ENCODE data around the gene SMIM22. TPM values are rescaled to one million over a fixed set of nuclear protein-coding genes. Genes with fewer than 3 reads are reported as not detected.

SMIM22 gene
- total RNA-seq, 2 experiments from 2014 or later = not detected

DNA sequence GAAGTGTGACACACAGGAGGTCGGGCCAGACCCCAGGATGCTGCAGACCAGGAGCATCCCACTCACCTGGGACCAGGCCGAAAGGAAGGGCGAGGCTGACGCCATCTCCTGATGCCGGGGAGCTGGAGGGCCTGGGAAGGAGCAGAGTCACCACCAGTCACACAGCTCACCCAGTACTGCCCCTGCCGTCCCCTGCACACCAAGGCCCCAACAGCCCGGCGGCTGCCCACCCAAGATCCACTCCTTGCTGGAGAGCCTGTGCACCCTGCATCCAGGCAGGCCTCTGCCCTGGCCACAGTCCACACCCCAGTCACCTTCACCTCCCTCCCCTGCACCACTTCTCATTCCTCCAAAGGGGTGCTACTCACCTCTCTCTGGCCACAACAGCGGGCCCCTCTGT is 33.0 kb upstream of the SMIM22 start:
- H3K36me3 ChIP-seq (ENCODE audit: insufficient read depth, low read length) = peaks cover 57% of the 10 kb centered on the region
- peaks cover 21% of the 10 kb centered on the region for H3K4me1 ChIP-seq (ENCODE audit: insufficient read depth, low read length)
- ATAC-seq (ENCODE audit: poor library complexity) (no peak), DNase-seq (no peak)
- Mint-ChIP-seq H3K27ac (no peak overlapping the region), H3K9me3 (no peaks in the 10 kb centered on the region), H3K4me1 (ENCODE audit: low read depth) (peaks cover 18% of the 10 kb centered on the region), H3K36me3 (ENCODE audit: low read depth) (peaks cover 76% of the 10 kb centered on the region), H3K4me3 (no peak overlapping the region), H3K27me3 (no peaks in the 10 kb centered on the region)
- no peaks in the 10 kb centered on the region for H3K27me3 ChIP-seq (ENCODE audit: control insufficient read depth in 1 of 2, insufficient read depth in 2 of 2, low read length in 2 of 2)
- no peak overlapping the region for H3K27ac ChIP-seq (ENCODE audit: low read depth in 1 of 2, low read length in 2 of 2)
- no peak overlapping the region for H3K4me3 ChIP-seq (ENCODE audit: low read length)
- intact Hi-C loops (cut with DNase I, micrococcal nuclease) = no loop called here
- CTCF ChIA-PET = no interaction called here
- TF ChIP-seq, protein P1, sequence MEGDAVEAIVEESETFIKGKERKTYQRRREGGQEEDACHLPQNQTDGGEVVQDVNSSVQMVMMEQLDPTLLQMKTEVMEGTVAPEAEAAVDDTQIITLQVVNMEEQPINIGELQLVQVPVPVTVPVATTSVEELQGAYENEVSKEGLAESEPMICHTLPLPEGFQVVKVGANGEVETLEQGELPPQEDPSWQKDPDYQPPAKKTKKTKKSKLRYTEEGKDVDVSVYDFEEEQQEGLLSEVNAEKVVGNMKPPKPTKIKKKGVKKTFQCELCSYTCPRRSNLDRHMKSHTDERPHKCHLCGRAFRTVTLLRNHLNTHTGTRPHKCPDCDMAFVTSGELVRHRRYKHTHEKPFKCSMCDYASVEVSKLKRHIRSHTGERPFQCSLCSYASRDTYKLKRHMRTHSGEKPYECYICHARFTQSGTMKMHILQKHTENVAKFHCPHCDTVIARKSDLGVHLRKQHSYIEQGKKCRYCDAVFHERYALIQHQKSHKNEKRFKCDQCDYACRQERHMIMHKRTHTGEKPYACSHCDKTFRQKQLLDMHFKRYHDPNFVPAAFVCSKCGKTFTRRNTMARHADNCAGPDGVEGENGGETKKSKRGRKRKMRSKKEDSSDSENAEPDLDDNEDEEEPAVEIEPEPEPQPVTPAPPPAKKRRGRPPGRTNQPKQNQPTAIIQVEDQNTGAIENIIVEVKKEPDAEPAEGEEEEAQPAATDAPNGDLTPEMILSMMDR (IDR thresholded peaks at IDR 0.05) = no peak
- POLR2A ChIA-PET = no interaction called here
- no peaks in the 10 kb centered on the region for H3K9me3 ChIP-seq (ENCODE audit: control insufficient read depth in 1 of 2, insufficient read depth in 1 of 2, low read length in 2 of 2)

DNA sequence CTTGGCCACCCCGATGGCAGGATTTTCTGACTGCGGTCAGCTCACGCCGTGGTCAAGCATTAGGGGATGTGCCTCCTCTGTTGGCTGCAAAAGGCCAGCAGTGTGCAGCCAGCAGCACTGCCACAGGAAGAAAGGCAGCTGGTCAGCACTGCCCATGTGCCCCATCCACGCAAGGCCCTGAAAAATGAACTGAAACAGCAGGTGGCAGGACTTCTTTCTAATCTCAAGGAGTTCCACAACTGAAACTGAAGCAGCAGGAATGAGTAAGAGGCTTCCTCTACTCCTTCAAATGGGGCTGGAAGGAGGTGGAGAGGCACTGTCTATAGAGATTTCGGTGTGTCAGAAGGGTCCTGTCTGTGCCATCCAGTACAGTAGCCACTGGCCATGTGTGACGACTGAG is 31.4 kb upstream of the SMIM22 start:
- no peak overlapping the region for H3K4me3 ChIP-seq (ENCODE audit: low read length)
- no peaks in the 10 kb centered on the region for H3K27me3 Mint-ChIP-seq
- no peak for DNase-seq
- no peak for ATAC-seq (ENCODE audit: poor library complexity)
- peaks cover 32% of the 10 kb centered on the region for H3K4me1 Mint-ChIP-seq (ENCODE audit: low read depth)
- no peak overlapping the region for H3K27ac ChIP-seq (ENCODE audit: low read depth in 1 of 2, low read length in 2 of 2)
- H3K4me1 ChIP-seq (ENCODE audit: insufficient read depth, low read length) = peaks cover 35% of the 10 kb centered on the region
- CTCF ChIA-PET = no interaction called here
- no peaks in the 10 kb centered on the region for H3K9me3 Mint-ChIP-seq
- peaks cover 48% of the 10 kb centered on the region for H3K36me3 ChIP-seq (ENCODE audit: insufficient read depth, low read length)
- H3K36me3 Mint-ChIP-seq (ENCODE audit: low read depth) = peaks cover 70% of the 10 kb centered on the region
- no peaks in the 10 kb centered on the region for H3K27me3 ChIP-seq (ENCODE audit: control insufficient read depth in 1 of 2, insufficient read depth in 2 of 2, low read length in 2 of 2)
- intact Hi-C loops (cut with DNase I, micrococcal nuclease) = no loop called here
- TF ChIP-seq, protein P1 (IDR thresholded peaks at IDR 0.05) = no peak
- H3K27ac Mint-ChIP-seq = no peak overlapping the region
- H3K9me3 ChIP-seq (ENCODE audit: control insufficient read depth in 1 of 2, insufficient read depth in 1 of 2, low read length in 2 of 2) = no peaks in the 10 kb centered on the region
- peak overlapping the region; percentile 42 for H3K4me3 Mint-ChIP-seq
- POLR2A ChIA-PET = interaction anchor here (0.8 kb wide), 1 partner anchor 30 kb away, joined by 3 read pairs; the partner anchor contains the start of genes ANKS3 and DNAAF8

DNA sequence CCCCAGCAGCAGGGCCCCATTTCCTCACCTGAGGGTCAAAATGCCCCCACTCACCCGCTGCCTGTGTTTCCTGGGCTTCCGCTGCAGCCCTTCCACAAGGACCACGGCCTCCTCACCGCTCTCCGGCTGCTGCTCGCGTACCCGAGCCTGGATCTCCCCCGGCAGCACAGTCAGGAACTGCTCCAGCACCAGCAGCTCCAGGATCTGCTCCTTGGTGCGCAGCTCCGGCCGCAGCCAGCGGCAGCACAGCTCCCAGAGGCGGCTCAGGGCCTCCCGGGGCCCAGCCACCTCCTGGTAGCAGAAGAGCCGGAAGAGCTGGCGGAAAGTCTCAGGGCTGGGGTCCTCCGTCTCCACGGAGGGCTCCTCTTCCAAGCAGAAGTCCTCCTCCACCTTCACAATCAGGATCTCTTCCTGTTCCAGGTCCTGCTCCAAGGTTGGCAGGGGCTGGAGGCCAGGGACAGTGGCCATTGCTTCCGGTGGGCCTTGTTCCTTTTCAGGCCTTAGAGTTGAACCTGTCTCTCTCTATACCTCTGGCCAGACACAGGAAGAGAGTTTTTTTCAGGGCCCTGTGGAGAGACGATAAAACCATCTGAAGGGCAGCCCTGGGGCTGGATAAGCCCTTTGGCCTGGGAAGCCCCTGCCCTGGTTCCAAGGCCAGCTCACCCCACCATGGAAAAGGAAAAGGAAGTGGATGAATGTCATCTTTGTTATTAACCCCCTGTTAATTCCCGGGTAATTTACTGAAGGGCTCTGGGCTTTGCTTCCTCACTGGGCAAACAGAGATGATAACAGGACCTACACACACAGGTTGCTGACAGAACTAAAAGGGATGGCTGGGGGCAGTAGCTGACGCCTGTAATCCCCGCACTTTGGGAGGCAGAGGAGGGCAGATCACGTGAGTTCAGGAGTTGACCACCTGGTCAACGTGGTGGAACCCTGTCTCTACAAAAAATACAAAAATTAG is 29.4 kb upstream of the SMIM22 start:
- Mint-ChIP-seq H3K9me3 (no peaks in the 10 kb centered on the region), H3K36me3 (ENCODE audit: low read depth) (peaks cover 50% of the 10 kb centered on the region), H3K4me3 (peak overlapping the region; percentile 89), H3K27ac (peak overlapping the region; percentile 90), H3K4me1 (ENCODE audit: low read depth) (peaks cover 32% of the 10 kb centered on the region), H3K27me3 (no peaks in the 10 kb centered on the region)
- no peaks in the 10 kb centered on the region for H3K9me3 ChIP-seq (ENCODE audit: control insufficient read depth in 1 of 2, insufficient read depth in 1 of 2, low read length in 2 of 2)
- H3K36me3 ChIP-seq (ENCODE audit: insufficient read depth, low read length) = peaks cover 29% of the 10 kb centered on the region
- peak overlapping the region in 1 of 2 donors; percentile 25 for H3K27ac ChIP-seq (ENCODE audit: low read depth in 1 of 2, low read length in 2 of 2)
- peaks cover 41% of the 10 kb centered on the region for H3K4me1 ChIP-seq (ENCODE audit: insufficient read depth, low read length)
- ATAC-seq (ENCODE audit: poor library complexity) (no peak), DNase-seq (no peak)
- TF ChIP-seq, protein P1 (IDR thresholded peaks at IDR 0.05) = no peak
- no peaks in the 10 kb centered on the region for H3K27me3 ChIP-seq (ENCODE audit: control insufficient read depth in 1 of 2, insufficient read depth in 2 of 2, low read length in 2 of 2)
- CTCF ChIA-PET = no interaction called here
- POLR2A ChIA-PET = interaction anchor here (1.2 to 3.5 kb wide), 6 partner anchors 31 to 149 kb away, joined by 3 to 61 read pairs (median 6); partner anchors contain the start of genes ANKS3, DNAAF8 and ROGDI
- H3K4me3 ChIP-seq (ENCODE audit: low read length) = peak overlapping the region; percentile 80
- intact Hi-C loops (cut with DNase I, micrococcal nuclease) = loop anchor here (2.0 to 5.0 kb wide), 4 partner anchors 31 to 495 kb away; partner anchors contain the start of genes ANKS3 (in 1 of the 2), DNAAF8 (in 1 of the 2), EEF2KMT (in 1 of the 2) and MGRN1 (in 1 of the 2)

All from CD4-positive, alpha-beta T cell (primary cell).